ENCODE measurements around the gene LACC1.

LACC1 gene

DNA sequence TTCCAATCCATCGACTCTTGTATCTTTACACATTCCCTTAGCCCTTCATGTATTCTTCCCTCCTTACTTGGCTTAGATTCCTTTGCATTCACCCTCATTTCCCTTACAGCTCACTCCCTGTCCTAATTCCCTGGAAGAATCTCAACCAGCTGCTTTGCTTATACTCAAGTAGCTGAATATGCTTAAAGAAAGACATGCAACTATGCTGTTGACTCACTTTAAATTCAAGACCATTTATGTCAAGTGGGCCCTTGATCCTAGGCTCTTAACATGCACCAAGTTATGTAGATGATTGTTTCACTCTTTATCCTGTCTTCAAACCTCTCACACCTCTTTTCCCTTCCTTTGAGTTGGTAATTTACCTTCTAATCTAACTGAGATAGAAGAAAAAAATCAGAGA, 7.5 kb upstream of the LACC1 start:
- Histone ChIP-seq H3K36me3 (ENCODE audit: insufficient read depth) (no peaks in the 10 kb centered on the region), H3K4me3 (IDR thresholded peaks at IDR 0.05; ENCODE audit: insufficient read depth, low read depth, low read length) (no peak overlapping the region), H3K4me1 (ENCODE audit: low read depth, poor library complexity, severe bottlenecking) (peaks cover 11% of the 10 kb centered on the region), H3K9ac (no peak overlapping the region), H3K79me2 (ENCODE audit: insufficient read depth, low read depth) (no peaks in the 10 kb centered on the region), H3K27me3 (ENCODE audit: insufficient read depth, low read depth) (no peaks in the 10 kb centered on the region), H3K27ac (no peak overlapping the region), H3K4me2 (no peak overlapping the region), H4K20me1 (ENCODE audit: insufficient read depth) (no peaks in the 10 kb centered on the region), H2AFZ (ENCODE audit: low read depth) (no peak overlapping the region)
- TF ChIP-seq, protein P1, sequence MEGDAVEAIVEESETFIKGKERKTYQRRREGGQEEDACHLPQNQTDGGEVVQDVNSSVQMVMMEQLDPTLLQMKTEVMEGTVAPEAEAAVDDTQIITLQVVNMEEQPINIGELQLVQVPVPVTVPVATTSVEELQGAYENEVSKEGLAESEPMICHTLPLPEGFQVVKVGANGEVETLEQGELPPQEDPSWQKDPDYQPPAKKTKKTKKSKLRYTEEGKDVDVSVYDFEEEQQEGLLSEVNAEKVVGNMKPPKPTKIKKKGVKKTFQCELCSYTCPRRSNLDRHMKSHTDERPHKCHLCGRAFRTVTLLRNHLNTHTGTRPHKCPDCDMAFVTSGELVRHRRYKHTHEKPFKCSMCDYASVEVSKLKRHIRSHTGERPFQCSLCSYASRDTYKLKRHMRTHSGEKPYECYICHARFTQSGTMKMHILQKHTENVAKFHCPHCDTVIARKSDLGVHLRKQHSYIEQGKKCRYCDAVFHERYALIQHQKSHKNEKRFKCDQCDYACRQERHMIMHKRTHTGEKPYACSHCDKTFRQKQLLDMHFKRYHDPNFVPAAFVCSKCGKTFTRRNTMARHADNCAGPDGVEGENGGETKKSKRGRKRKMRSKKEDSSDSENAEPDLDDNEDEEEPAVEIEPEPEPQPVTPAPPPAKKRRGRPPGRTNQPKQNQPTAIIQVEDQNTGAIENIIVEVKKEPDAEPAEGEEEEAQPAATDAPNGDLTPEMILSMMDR (conservative IDR thresholded peaks at IDR 0.05; ENCODE audit: low read depth, low read length): no peak

DNA sequence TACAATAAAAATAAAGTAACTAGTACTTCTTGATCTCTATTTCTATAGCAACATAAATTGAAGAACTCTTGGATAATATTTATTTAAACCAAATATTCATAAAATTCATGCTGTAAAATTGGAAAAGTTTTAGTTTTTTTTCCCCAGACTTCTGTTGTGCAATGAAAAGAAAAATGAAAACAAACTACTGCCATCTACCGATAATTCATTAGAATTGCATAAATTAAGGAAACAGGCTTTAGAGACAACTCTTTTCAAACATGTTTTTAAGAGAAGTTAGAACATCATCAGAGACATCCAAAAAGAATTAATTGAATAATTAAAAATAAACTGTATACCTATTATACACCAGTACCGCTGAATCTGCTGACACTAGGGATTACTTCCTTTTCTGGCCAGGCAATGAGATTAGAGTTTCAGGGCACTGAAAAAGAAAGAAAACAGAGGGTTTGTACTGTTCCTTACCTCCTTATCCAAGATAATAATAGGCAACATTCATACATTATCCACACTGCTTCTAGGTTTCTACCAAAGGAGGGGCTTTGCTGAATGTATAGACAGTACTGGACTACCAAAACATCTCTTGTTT, 5.1 kb upstream of the LACC1 start:
- H3K4me2 ChIP-seq: no peak overlapping the region
- TF ChIP-seq, protein P1 (conservative IDR thresholded peaks at IDR 0.05; ENCODE audit: low read depth, low read length): peak; percentile 67
- no peak overlapping the region for H3K9ac ChIP-seq
- H3K4me3 ChIP-seq (IDR thresholded peaks at IDR 0.05; ENCODE audit: insufficient read depth, low read depth, low read length): no peak overlapping the region
- H2AFZ ChIP-seq (ENCODE audit: low read depth): no peak overlapping the region
- H3K4me1 ChIP-seq (ENCODE audit: low read depth, poor library complexity, severe bottlenecking): peaks cover 26% of the 10 kb centered on the region
- no peaks in the 10 kb centered on the region for H4K20me1 ChIP-seq (ENCODE audit: insufficient read depth)
- no peaks in the 10 kb centered on the region for H3K27me3 ChIP-seq (ENCODE audit: insufficient read depth, low read depth)
- no peaks in the 10 kb centered on the region for H3K36me3 ChIP-seq (ENCODE audit: insufficient read depth)
- no peaks in the 10 kb centered on the region for H3K79me2 ChIP-seq (ENCODE audit: insufficient read depth, low read depth)
- H3K27ac ChIP-seq: no peak overlapping the region

DNA sequence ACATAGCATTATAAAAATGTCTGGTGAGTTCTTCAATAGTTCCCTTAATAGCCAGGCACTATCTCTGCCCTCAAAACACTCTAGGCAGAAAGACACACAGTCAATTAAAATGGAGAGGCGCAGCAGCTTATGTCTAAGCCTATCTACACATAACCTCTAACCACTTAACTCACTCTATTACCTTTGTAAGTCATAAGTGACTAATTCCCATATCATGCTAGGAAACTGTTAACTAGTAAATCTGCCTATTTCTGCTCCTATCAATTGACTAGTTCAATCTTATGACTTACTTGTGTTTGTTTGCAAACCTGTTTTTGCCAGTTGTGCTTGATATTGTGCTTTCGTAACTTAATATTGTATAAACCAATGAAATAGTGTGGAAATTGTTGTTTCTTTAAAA, 3.3 kb upstream of the LACC1 start:
- no peak overlapping the region for H3K4me3 ChIP-seq (IDR thresholded peaks at IDR 0.05; ENCODE audit: insufficient read depth, low read depth, low read length)
- no peak overlapping the region for H3K27ac ChIP-seq
- H2AFZ ChIP-seq (ENCODE audit: low read depth): no peak overlapping the region

DNA sequence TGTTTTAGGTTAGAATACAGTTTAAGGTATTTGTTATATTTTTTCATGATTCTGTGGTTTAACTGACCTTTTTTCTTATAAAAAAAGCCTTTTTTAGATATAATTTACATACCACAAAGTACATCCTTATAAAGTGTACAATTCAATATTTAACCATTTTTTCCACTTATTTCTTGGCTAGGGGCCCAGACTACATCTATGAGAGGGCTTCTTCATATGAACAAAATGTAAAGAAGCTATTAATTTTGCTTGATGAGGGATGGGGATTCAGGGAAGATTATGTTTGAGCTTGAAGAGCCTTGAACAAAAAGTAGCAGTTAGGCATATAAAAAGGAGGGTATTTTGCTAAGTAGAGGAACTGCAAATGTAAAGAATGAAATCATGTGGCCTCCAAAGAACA, 2.4 kb upstream of the LACC1 start:
- H3K9ac ChIP-seq: no peak overlapping the region
- no peaks in the 10 kb centered on the region for H4K20me1 ChIP-seq (ENCODE audit: insufficient read depth)
- H3K4me3 ChIP-seq (IDR thresholded peaks at IDR 0.05; ENCODE audit: insufficient read depth, low read depth, low read length): no peak overlapping the region
- H3K27ac ChIP-seq: no peak overlapping the region
- peaks cover 36% of the 10 kb centered on the region for H3K4me1 ChIP-seq (ENCODE audit: low read depth, poor library complexity, severe bottlenecking)
- no peak overlapping the region for H2AFZ ChIP-seq (ENCODE audit: low read depth)
- no peaks in the 10 kb centered on the region for H3K27me3 ChIP-seq (ENCODE audit: insufficient read depth, low read depth)
- TF ChIP-seq, protein P1 (conservative IDR thresholded peaks at IDR 0.05; ENCODE audit: low read depth, low read length): no peak
- no peaks in the 10 kb centered on the region for H3K36me3 ChIP-seq (ENCODE audit: insufficient read depth)
- no peaks in the 10 kb centered on the region for H3K79me2 ChIP-seq (ENCODE audit: insufficient read depth, low read depth)
- no peak overlapping the region for H3K4me2 ChIP-seq

More for the DNA sequence above, 3.3 kb upstream of the LACC1 start:
- Histone ChIP-seq H3K4me2 (no peak overlapping the region), H3K4me1 (ENCODE audit: low read depth, poor library complexity, severe bottlenecking) (peaks cover 36% of the 10 kb centered on the region), H3K36me3 (ENCODE audit: insufficient read depth) (no peaks in the 10 kb centered on the region), H3K27me3 (ENCODE audit: insufficient read depth, low read depth) (no peaks in the 10 kb centered on the region), H4K20me1 (ENCODE audit: insufficient read depth) (no peaks in the 10 kb centered on the region), H3K9ac (no peak overlapping the region), H3K79me2 (ENCODE audit: insufficient read depth, low read depth) (no peaks in the 10 kb centered on the region)
- TF ChIP-seq, protein P1 (conservative IDR thresholded peaks at IDR 0.05; ENCODE audit: low read depth, low read length): no peak

Data from KMS-11 (cell line).